ENCODE measurements around the gene PBRM1. TPM values are rescaled to one million over a fixed set of nuclear protein-coding genes. Genes with fewer than 3 reads are reported as not detected.

Gene PBRM1
- total and polyA plus RNA-seq, 2 donors (not counting 1 experiment from before 2014, with no cell fraction given) = 16.8 to 85.9 TPM

GRCh38 chr3:52509753-52510328 is 175.9 kb downstream of the PBRM1 start:
- CTCF ChIA-PET = no interaction called here
- Histone ChIP-seq H3K27me3 (replicated peaks in 1 of 4; ENCODE audit: control extremely low read depth in 1 of 4, control insufficient read depth in 3 of 4, insufficient read depth in 4 of 4, low read length in 3 of 4) (no peaks in the 10 kb centered on the region), H3K4me3 (ENCODE audit: control extremely low read depth in 1 of 5, extremely low read depth in 1 of 5, insufficient read depth in 1 of 5, low read depth in 2 of 5, low read length in 4 of 5) (no peak overlapping the region), H4K20me1 (ENCODE audit: control insufficient read depth, insufficient read depth, low read length, poor library complexity, severe bottlenecking) (no peaks in the 10 kb centered on the region), H3K9ac (ENCODE audit: low read length) (no peak overlapping the region), H3K4me2 (replicated peaks; ENCODE audit: low read depth, low read length, poor library complexity, severe bottlenecking) (no peak overlapping the region), H3K27ac (ENCODE audit: low read length in 2 of 2) (no peak overlapping the region), H3K36me3 (replicated peaks in 1 of 2; ENCODE audit: control extremely low read depth in 1 of 2, control insufficient read depth in 1 of 2, extremely low read depth in 1 of 2, insufficient read depth in 2 of 2, low read length in 1 of 2) (no peaks in the 10 kb centered on the region), H3K79me2 (ENCODE audit: control insufficient read depth, insufficient read depth, low read length) (no peaks in the 10 kb centered on the region), H2AFZ (ENCODE audit: insufficient read depth, low read depth, low read length, poor library complexity, severe bottlenecking) (no peak overlapping the region), H3K4me1 (ENCODE audit: control insufficient read depth in 2 of 2, insufficient read depth in 2 of 2, low read length in 2 of 2) (no peaks in the 10 kb centered on the region), H3K9me3 (ENCODE audit: control extremely low read depth in 1 of 3, control insufficient read depth in 2 of 3, insufficient read depth in 1 of 3, low read length in 2 of 3) (no peaks in the 10 kb centered on the region)
- Mint-ChIP-seq H3K27ac (no peak overlapping the region), H3K27me3 (no peaks in the 10 kb centered on the region), H3K9me3 (ENCODE audit: insufficient read depth) (no peaks in the 10 kb centered on the region), H3K4me3 (no peak overlapping the region), H3K4me1 (no peaks in the 10 kb centered on the region)
- intact Hi-C loops (cut with micrococcal nuclease) = no loop called here
- POLR2A ChIA-PET = no interaction called here
- WGBS (ENCODE audit: insufficient coverage) = 91% methylated on average over 12 of the region's 12 CpGs
- TF ChIP-seq CTCF (IDR thresholded peaks at IDR 0.05) (no peak), EZH2 (IDR thresholded peaks at IDR 0.05; ENCODE audit: borderline replicate concordance, insufficient read depth, low read depth, low read length, poor library complexity, severe bottlenecking) (no peak)
- ATAC-seq (ENCODE audit: low read depth) = no peak
- DNase-seq = no peak

GRCh38 chr3:52507359-52507758 is 178.4 kb downstream of the PBRM1 start:
- ChIA-PET CTCF (no interaction called here), POLR2A (no interaction called here)
- Histone ChIP-seq H3K36me3 (replicated peaks in 1 of 2; ENCODE audit: control extremely low read depth in 1 of 2, control insufficient read depth in 1 of 2, extremely low read depth in 1 of 2, insufficient read depth in 2 of 2, low read length in 1 of 2) (no peaks in the 10 kb centered on the region), H2AFZ (ENCODE audit: insufficient read depth, low read depth, low read length, poor library complexity, severe bottlenecking) (no peak overlapping the region), H3K27ac (ENCODE audit: low read length in 2 of 2) (no peak overlapping the region), H3K9me3 (ENCODE audit: control extremely low read depth in 1 of 3, control insufficient read depth in 2 of 3, insufficient read depth in 1 of 3, low read length in 2 of 3) (no peaks in the 10 kb centered on the region), H3K27me3 (replicated peaks in 1 of 4; ENCODE audit: control extremely low read depth in 1 of 4, control insufficient read depth in 3 of 4, insufficient read depth in 4 of 4, low read length in 3 of 4) (no peaks in the 10 kb centered on the region), H3K4me1 (ENCODE audit: control insufficient read depth in 2 of 2, insufficient read depth in 2 of 2, low read length in 2 of 2) (no peaks in the 10 kb centered on the region), H3K79me2 (ENCODE audit: control insufficient read depth, insufficient read depth, low read length) (no peaks in the 10 kb centered on the region), H3K9ac (ENCODE audit: low read length) (no peak overlapping the region), H3K4me2 (replicated peaks; ENCODE audit: low read depth, low read length, poor library complexity, severe bottlenecking) (no peak overlapping the region), H4K20me1 (ENCODE audit: control insufficient read depth, insufficient read depth, low read length, poor library complexity, severe bottlenecking) (no peaks in the 10 kb centered on the region), H3K4me3 (ENCODE audit: control extremely low read depth in 1 of 5, extremely low read depth in 1 of 5, insufficient read depth in 1 of 5, low read depth in 2 of 5, low read length in 4 of 5) (no peak overlapping the region)
- no peaks in the 10 kb centered on the region for H3K4me1 Mint-ChIP-seq
- TF ChIP-seq EZH2 (IDR thresholded peaks at IDR 0.05; ENCODE audit: borderline replicate concordance, insufficient read depth, low read depth, low read length, poor library complexity, severe bottlenecking) (no peak), CTCF (IDR thresholded peaks at IDR 0.05) (no peak)
- intact Hi-C loops (cut with micrococcal nuclease) = no loop called here
- H3K27ac Mint-ChIP-seq = no peak overlapping the region
- 94% methylated on average over 5 of the region's 5 CpGs for WGBS (ENCODE audit: insufficient coverage)
- DNase-seq (no peak), ATAC-seq (ENCODE audit: low read depth) (no peak)
- H3K4me3 Mint-ChIP-seq = no peak overlapping the region
- H3K27me3 Mint-ChIP-seq = no peaks in the 10 kb centered on the region
- H3K9me3 Mint-ChIP-seq (ENCODE audit: insufficient read depth) = no peaks in the 10 kb centered on the region
